Measurements from ENCODE around the gene EDDM13.
A peak's percentile ranks its signal among the peaks of the same experiment; 100 is the strongest.
"Not testable (repeated sequence)": the region's sequence is repeated elsewhere in the genome, so short reads cannot be mapped to it uniquely, and the experiment has no call there.

EDDM13 gene

GRCh38 chr19:56295531-56296455 is 23.2 kb downstream of the EDDM13 start:
- DNase-seq = no peak

- DNase-seq = no peak
Measured at GRCh38 chr19:56297010-56297409, 24.5 kb downstream of the EDDM13 start.

- no peak for DNase-seq
Measured at GRCh38 chr19:56299688-56300087, 27.1 kb downstream of the EDDM13 start.

- DNase-seq = no peak
Measured at GRCh38 chr19:56301155-56301554, 28.6 kb downstream of the EDDM13 start.

- peak; percentile 22 to 38 for DNase-seq
Measured at GRCh38 chr19:56301886-56302620, 29.5 kb downstream of the EDDM13 start.

- no peak for DNase-seq
Measured at GRCh38 chr19:56304243-56304642, 31.7 kb downstream of the EDDM13 start.

GRCh38 chr19:56306016-56306415 is 33.5 kb downstream of the EDDM13 start:
- no peak for DNase-seq

GRCh38 chr19:56307062-56307461 is 34.5 kb downstream of the EDDM13 start:
- not testable (repeated sequence) for DNase-seq

- no peak for DNase-seq
Measured at GRCh38 chr19:56308792-56309191, 36.2 kb downstream of the EDDM13 start.

- peak; percentile 78 to 80 for DNase-seq
Measured at GRCh38 chr19:56309511-56310185, 37.1 kb downstream of the EDDM13 start.

- no peak for DNase-seq
Measured at GRCh38 chr19:56310462-56310861, 37.9 kb downstream of the EDDM13 start.

- no peak for DNase-seq
Measured at GRCh38 chr19:56312342-56312741, 39.8 kb downstream of the EDDM13 start.

- no peak for DNase-seq
Measured at GRCh38 chr19:56312787-56313657, 40.5 kb downstream of the EDDM13 start.

GRCh38 chr19:56314018-56314380 is 41.5 kb downstream of the EDDM13 start:
- no peak for DNase-seq

- peak; percentile 94 to 96 for DNase-seq
Measured at GRCh38 chr19:56314381-56315076, 42.0 kb downstream of the EDDM13 start, which contains the start of gene ZSCAN5A. Gene ZSCAN5A, minus strand, starts transcription at chr19:56314839. Its CDS starts 89,793 bp downstream, at chr19:56225046.

- peak; percentile 97 to 98 for DNase-seq
Measured at GRCh38 chr19:56315077-56315828, 42.7 kb downstream of the EDDM13 start.

- no peak for DNase-seq
Measured at GRCh38 chr19:56316728-56317127, 44.2 kb downstream of the EDDM13 start.

- DNase-seq = no peak
Measured at GRCh38 chr19:56317749-56318148, 45.2 kb downstream of the EDDM13 start.

GRCh38 chr19:56319991-56320390 is 47.4 kb downstream of the EDDM13 start:
- DNase-seq = peak; percentile 10 to 13

- no peak for DNase-seq
Measured at GRCh38 chr19:56321254-56321988, 48.9 kb downstream of the EDDM13 start.

Measured in Kasumi-1 (cell line).